Neural crest cell (in vitro differentiated cells): Measurements from ENCODE around the gene SNRNP48. TPM values are rescaled to one million over a fixed set of nuclear protein-coding genes. Genes with fewer than 3 reads are reported as not detected.

Experiments used
- DNase-seq: peaks from one replicate; pipeline ENCODE4 v3.0.0; 2021; ENCODE audit warnings: low read depth, mixed read lengths, low spot score
- H3K27ac Mint-ChIP-seq: one replicate; pipeline ENCODE4 v1.8.0; 2021; ENCODE audit warnings: mild to moderate bottlenecking, mixed read lengths; ENCODE audit not compliant: unreplicated experiment
- H3K27me3 Mint-ChIP-seq: 2 replicates; pipeline ENCODE4 v1.8.0; 2021; ENCODE audit warnings: low read depth, mild to moderate bottlenecking, mixed read lengths
- H3K36me3 Mint-ChIP-seq: 2 replicates; pipeline ENCODE4 v1.8.0; 2021; ENCODE audit warnings: low read depth, mild to moderate bottlenecking, mixed read lengths
- H3K4me1 Mint-ChIP-seq: 2 replicates; pipeline ENCODE4 v1.8.0; 2021; ENCODE audit warnings: mixed read lengths
- H3K4me3 Mint-ChIP-seq: one replicate; pipeline ENCODE4 v1.8.0; 2021; ENCODE audit warnings: mild to moderate bottlenecking, mixed read lengths
- H3K9me3 Mint-ChIP-seq: 2 replicates; pipeline ENCODE4 v1.8.0; 2021; ENCODE audit warnings: mixed read lengths
- CTCF ChIP-seq: fragments of 200-600 bp; sonication (generic); conservative IDR thresholded peaks from 2 replicates; pipeline ENCODE4 v1.5.0; 2021; ENCODE audit warnings: antibody characterized with exemption, mild to moderate bottlenecking
- total RNA-seq: library from RNA; stranded (reverse); gene quantifications from 2 replicates; pipeline ENCODE4 v1.2.1, GENCODE V29; 2021

The SNRNP48 gene
- total RNA-seq, 1 donor from 2014 or later: 22.5 TPM

GRCh38 chr6:7587631-7588100 lies 2.3 kb upstream of the SNRNP48 start:
- peaks cover 33% of the 10 kb centered on the region for H3K4me1 Mint-ChIP-seq
- DNase-seq: no peak
- no peak for TF ChIP-seq CTCF
- H3K27me3 Mint-ChIP-seq: no peaks in the 10 kb centered on the region
- H3K27ac Mint-ChIP-seq: no peak overlapping the region
- H3K36me3 Mint-ChIP-seq: peaks cover 6% of the 10 kb centered on the region
- H3K9me3 Mint-ChIP-seq: no peaks in the 10 kb centered on the region
- H3K4me3 Mint-ChIP-seq: peak overlapping the region; percentile 54

- Mint-ChIP-seq H3K27me3 (no peaks in the 10 kb centered on the region), H3K4me3 (peak overlapping the region; percentile 21), H3K36me3 (peaks cover 9% of the 10 kb centered on the region), H3K9me3 (no peaks in the 10 kb centered on the region), H3K27ac (no peak overlapping the region), H3K4me1 (peaks cover 40% of the 10 kb centered on the region)
- DNase-seq: no peak
- TF ChIP-seq CTCF: no peak
Measured at GRCh38 chr6:7588506-7588905, 1.5 kb upstream of the SNRNP48 start.

GRCh38 chr6:7589221-7589620 lies 777 bp upstream of the SNRNP48 start:
- no peak for DNase-seq
- H3K4me1 Mint-ChIP-seq: peaks cover 40% of the 10 kb centered on the region
- peak overlapping the region; percentile 100 for H3K4me3 Mint-ChIP-seq
- H3K27me3 Mint-ChIP-seq: no peaks in the 10 kb centered on the region
- no peaks in the 10 kb centered on the region for H3K9me3 Mint-ChIP-seq
- no peak overlapping the region for H3K27ac Mint-ChIP-seq
- H3K36me3 Mint-ChIP-seq: peaks cover 9% of the 10 kb centered on the region
- TF ChIP-seq CTCF: no peak

GRCh38 chr6:7590918-7591302 lies 912 bp downstream of the SNRNP48 start:
- peak overlapping the region; percentile 100 for H3K4me3 Mint-ChIP-seq
- H3K27me3 Mint-ChIP-seq: no peaks in the 10 kb centered on the region
- peak overlapping the region; percentile 92 for H3K27ac Mint-ChIP-seq
- H3K36me3 Mint-ChIP-seq: peaks cover 11% of the 10 kb centered on the region
- TF ChIP-seq CTCF: no peak
- no peak for DNase-seq
- H3K9me3 Mint-ChIP-seq: no peaks in the 10 kb centered on the region
- peaks cover 40% of the 10 kb centered on the region for H3K4me1 Mint-ChIP-seq

- no peaks in the 10 kb centered on the region for H3K9me3 Mint-ChIP-seq
Measured at GRCh38 chr6:7591770-7592169, 1.8 kb downstream of the SNRNP48 start.

More at GRCh38 chr6:7591770-7592169, 1.8 kb downstream of the SNRNP48 start:
- Mint-ChIP-seq H3K4me1 (peaks cover 40% of the 10 kb centered on the region), H3K4me3 (peak overlapping the region; percentile 100), H3K27me3 (no peaks in the 10 kb centered on the region), H3K36me3 (peaks cover 12% of the 10 kb centered on the region), H3K27ac (no peak overlapping the region)
- DNase-seq: no peak
- no peak for TF ChIP-seq CTCF
